ENCODE measurements around the gene C1QB. TPM values are rescaled to one million over a fixed set of nuclear protein-coding genes. Genes with fewer than 3 reads are reported as not detected.

Gene C1QB
- total RNA-seq, 1 donor from 2014 or later: 96.2 TPM

GRCh38 chr1:22625262-22625925 lies 27.6 kb upstream of the C1QB start:
- TF ChIP-seq, protein P1, sequence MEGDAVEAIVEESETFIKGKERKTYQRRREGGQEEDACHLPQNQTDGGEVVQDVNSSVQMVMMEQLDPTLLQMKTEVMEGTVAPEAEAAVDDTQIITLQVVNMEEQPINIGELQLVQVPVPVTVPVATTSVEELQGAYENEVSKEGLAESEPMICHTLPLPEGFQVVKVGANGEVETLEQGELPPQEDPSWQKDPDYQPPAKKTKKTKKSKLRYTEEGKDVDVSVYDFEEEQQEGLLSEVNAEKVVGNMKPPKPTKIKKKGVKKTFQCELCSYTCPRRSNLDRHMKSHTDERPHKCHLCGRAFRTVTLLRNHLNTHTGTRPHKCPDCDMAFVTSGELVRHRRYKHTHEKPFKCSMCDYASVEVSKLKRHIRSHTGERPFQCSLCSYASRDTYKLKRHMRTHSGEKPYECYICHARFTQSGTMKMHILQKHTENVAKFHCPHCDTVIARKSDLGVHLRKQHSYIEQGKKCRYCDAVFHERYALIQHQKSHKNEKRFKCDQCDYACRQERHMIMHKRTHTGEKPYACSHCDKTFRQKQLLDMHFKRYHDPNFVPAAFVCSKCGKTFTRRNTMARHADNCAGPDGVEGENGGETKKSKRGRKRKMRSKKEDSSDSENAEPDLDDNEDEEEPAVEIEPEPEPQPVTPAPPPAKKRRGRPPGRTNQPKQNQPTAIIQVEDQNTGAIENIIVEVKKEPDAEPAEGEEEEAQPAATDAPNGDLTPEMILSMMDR (IDR thresholded peaks at IDR 0.05; ENCODE audit: borderline replicate concordance): no peak
- Histone ChIP-seq H3K4me1 (no peaks in the 10 kb centered on the region), H3K9me3 (replicated peaks) (no peaks in the 10 kb centered on the region), H3K36me3 (no peaks in the 10 kb centered on the region), H3K27ac (replicated peaks) (no peak overlapping the region), H3K27me3 (ENCODE audit: low read depth) (peaks cover 85% of the 10 kb centered on the region), H3K4me3 (no peak overlapping the region)
- intact Hi-C loops (cut with micrococcal nuclease): no loop called here
- no peak for DNase-seq

- intact Hi-C loops (cut with micrococcal nuclease): no loop called here
- H3K4me3 ChIP-seq: no peak overlapping the region
- H3K27me3 ChIP-seq (ENCODE audit: low read depth): peaks cover 74% of the 10 kb centered on the region
- H3K27ac ChIP-seq (replicated peaks): no peak overlapping the region
- H3K4me1 ChIP-seq: no peaks in the 10 kb centered on the region
- no peaks in the 10 kb centered on the region for H3K36me3 ChIP-seq
- no peaks in the 10 kb centered on the region for H3K9me3 ChIP-seq (replicated peaks)
- no peak for DNase-seq
- TF ChIP-seq, protein P1 (IDR thresholded peaks at IDR 0.05; ENCODE audit: borderline replicate concordance): no peak
These were observed 26.5 kb upstream of the C1QB start for GRCh38 chr1:22626237-22627157.

GRCh38 chr1:22627331-22627730 lies 25.7 kb upstream of the C1QB start:
- TF ChIP-seq, protein P1 (IDR thresholded peaks at IDR 0.05; ENCODE audit: borderline replicate concordance): no peak
- intact Hi-C loops (cut with micrococcal nuclease): no loop called here
- Histone ChIP-seq H3K27me3 (ENCODE audit: low read depth) (peaks cover 65% of the 10 kb centered on the region), H3K9me3 (replicated peaks) (no peaks in the 10 kb centered on the region), H3K36me3 (no peaks in the 10 kb centered on the region), H3K27ac (replicated peaks) (no peak overlapping the region), H3K4me1 (no peaks in the 10 kb centered on the region), H3K4me3 (no peak overlapping the region)
- DNase-seq: no peak

DNA sequence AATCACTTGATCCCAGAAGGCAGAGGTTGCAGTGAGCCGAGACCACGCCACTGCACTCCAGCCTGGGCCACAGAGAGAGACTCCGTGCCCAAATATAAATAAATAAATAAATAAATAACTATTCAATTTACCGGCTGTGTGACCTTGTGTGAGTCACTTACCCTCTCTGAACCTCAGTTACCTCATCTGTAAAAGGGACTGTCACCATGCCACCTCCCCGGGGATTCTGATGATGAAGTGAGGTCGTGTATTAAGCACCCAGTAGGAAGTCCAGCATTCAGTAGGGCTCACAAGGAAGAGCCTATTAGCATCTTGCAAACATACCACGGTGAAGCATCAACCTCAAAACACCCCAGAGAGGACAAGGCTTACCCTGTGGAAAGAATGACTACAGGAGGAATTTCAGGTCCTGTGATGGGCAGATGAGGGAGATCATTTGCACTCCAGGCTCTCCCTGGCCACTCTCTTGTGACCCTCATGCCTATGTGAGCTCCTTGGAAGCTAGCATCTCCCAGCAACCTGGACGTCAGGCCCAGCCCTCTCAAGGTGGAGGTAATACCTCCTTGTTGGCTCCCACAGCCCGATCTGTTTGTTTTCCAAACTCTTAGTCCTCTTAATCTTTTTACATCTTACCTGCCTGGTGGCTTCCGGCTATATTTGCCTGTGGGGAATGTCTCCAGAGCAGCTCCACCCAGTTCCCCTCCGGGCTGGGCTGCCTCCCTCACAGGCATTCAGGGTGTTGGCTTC lies 24.2 kb upstream of the C1QB start:
- intact Hi-C loops (cut with micrococcal nuclease): no loop called here
- Histone ChIP-seq H3K4me1 (no peaks in the 10 kb centered on the region), H3K27me3 (ENCODE audit: low read depth) (peaks cover 57% of the 10 kb centered on the region), H3K4me3 (no peak overlapping the region), H3K27ac (replicated peaks) (no peak overlapping the region), H3K36me3 (no peaks in the 10 kb centered on the region), H3K9me3 (replicated peaks) (no peaks in the 10 kb centered on the region)
- TF ChIP-seq, protein P1 (IDR thresholded peaks at IDR 0.05; ENCODE audit: borderline replicate concordance): no peak
- DNase-seq: no peak

DNA sequence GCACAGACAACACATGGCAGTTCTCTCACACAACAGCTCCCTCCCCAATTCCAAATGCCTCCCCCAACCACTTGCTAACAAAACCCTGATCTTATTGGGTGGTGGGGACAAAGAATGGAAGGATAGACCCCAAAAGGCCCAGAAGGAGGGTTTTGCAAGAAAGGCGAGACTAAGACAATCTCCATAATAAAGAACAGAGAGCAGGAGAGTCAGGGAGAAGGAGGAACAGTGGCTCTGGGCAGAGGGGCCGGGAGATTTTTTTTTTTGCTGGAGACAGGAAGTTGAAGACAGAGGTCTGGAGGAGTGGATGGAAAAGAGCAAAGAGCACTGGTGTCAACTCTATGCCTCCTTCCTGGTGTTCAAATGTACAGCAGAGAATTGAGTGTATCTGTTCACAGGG lies 23.1 kb upstream of the C1QB start:
- no peak overlapping the region for H3K27ac ChIP-seq (replicated peaks)
- peaks cover 57% of the 10 kb centered on the region for H3K27me3 ChIP-seq (ENCODE audit: low read depth)
- DNase-seq: no peak
- no peaks in the 10 kb centered on the region for H3K4me1 ChIP-seq
- H3K36me3 ChIP-seq: no peaks in the 10 kb centered on the region
- no peak overlapping the region for H3K4me3 ChIP-seq
- intact Hi-C loops (cut with micrococcal nuclease): no loop called here
- H3K9me3 ChIP-seq (replicated peaks): no peaks in the 10 kb centered on the region
- TF ChIP-seq, protein P1 (IDR thresholded peaks at IDR 0.05; ENCODE audit: borderline replicate concordance): no peak
